NCI-H345 treated with DMSO at 0.1 percent for 48 hours (cell line): ENCODE data around the gene GRAMD4.

Experiments
- DNase-seq: peaks from one replicate; lab custom pipeline; 2025; ENCODE audit not compliant: unreplicated experiment; lab: John Stamatoyannopoulos, UW

The GRAMD4 gene

GRCh38 chr22:46710806-46711205 lies 90.6 kb downstream of the GRAMD4 start:
- DNase-seq: no peak

- no peak for DNase-seq
These were observed 92.1 kb downstream of the GRAMD4 start for GRCh38 chr22:46712288-46712687.

GRCh38 chr22:46714550-46714949 lies 94.4 kb downstream of the GRAMD4 start:
- DNase-seq: no peak

- DNase-seq: no peak
These were observed 99.7 kb downstream of the GRAMD4 start for GRCh38 chr22:46719921-46720320.

- no peak for DNase-seq
These were observed 101.4 kb downstream of the GRAMD4 start for GRCh38 chr22:46721501-46722085.

- DNase-seq: no peak
These were observed 103.7 kb downstream of the GRAMD4 start for GRCh38 chr22:46723882-46724281.

- no peak for DNase-seq
These were observed 104.9 kb downstream of the GRAMD4 start for GRCh38 chr22:46725096-46725495.

GRCh38 chr22:46726066-46726985 lies 106.1 kb downstream of the GRAMD4 start:
- DNase-seq: no peak

GRCh38 chr22:46726986-46727317 lies 106.8 kb downstream of the GRAMD4 start:
- DNase-seq: no peak

GRCh38 chr22:46727813-46728364 lies 107.7 kb downstream of the GRAMD4 start:
- no peak for DNase-seq

GRCh38 chr22:46728470-46728869 lies 108.3 kb downstream of the GRAMD4 start:
- no peak for DNase-seq
